ENCODE measurements around the gene GALNT16. TPM values are rescaled to one million over a fixed set of nuclear protein-coding genes. Genes with fewer than 3 reads are reported as not detected.
"Not testable (repeated sequence)": the region's sequence is repeated elsewhere in the genome, so short reads cannot be mapped to it uniquely, and the experiment has no call there.

The GALNT16 gene
- polyA plus RNA-seq, 1 donor, result 24.1 TPM

- DNase-seq (ENCODE audit: low read depth), result no peak
Measured at GRCh38 chr14:69363055-69363454, 103.1 kb downstream of the GALNT16 start.

GRCh38 chr14:69363964-69364363 lies 104.0 kb downstream of the GALNT16 start:
- DNase-seq (ENCODE audit: low read depth), result no peak

- DNase-seq (ENCODE audit: low read depth), result no peak
Measured at GRCh38 chr14:69364378-69364777, 104.4 kb downstream of the GALNT16 start.

GRCh38 chr14:69366069-69366468 lies 106.1 kb downstream of the GALNT16 start:
- DNase-seq (ENCODE audit: low read depth), result no peak

GRCh38 chr14:69366761-69367160 lies 106.8 kb downstream of the GALNT16 start:
- no peak for DNase-seq (ENCODE audit: low read depth)

- no peak for DNase-seq (ENCODE audit: low read depth)
Measured at GRCh38 chr14:69368381-69368780, 108.4 kb downstream of the GALNT16 start.

- no peak for DNase-seq (ENCODE audit: low read depth)
Measured at GRCh38 chr14:69370061-69370460, 110.1 kb downstream of the GALNT16 start.

- no peak for DNase-seq (ENCODE audit: low read depth)
Measured at GRCh38 chr14:69372146-69372545, 112.2 kb downstream of the GALNT16 start.

GRCh38 chr14:69373104-69373503 lies 113.1 kb downstream of the GALNT16 start:
- no peak for DNase-seq (ENCODE audit: low read depth)

GRCh38 chr14:69374235-69374634 lies 114.3 kb downstream of the GALNT16 start:
- DNase-seq (ENCODE audit: low read depth), result no peak

- DNase-seq (ENCODE audit: low read depth), result no peak
Measured at GRCh38 chr14:69375182-69375581, 115.2 kb downstream of the GALNT16 start.

- DNase-seq (ENCODE audit: low read depth), result no peak
Measured at GRCh38 chr14:69375722-69376121, 115.8 kb downstream of the GALNT16 start.

- no peak for DNase-seq (ENCODE audit: low read depth)
Measured at GRCh38 chr14:69376439-69376838, 116.5 kb downstream of the GALNT16 start.

GRCh38 chr14:69378274-69378673 lies 118.3 kb downstream of the GALNT16 start:
- no peak for DNase-seq (ENCODE audit: low read depth)

GRCh38 chr14:69387311-69387710 lies 127.4 kb downstream of the GALNT16 start:
- DNase-seq (ENCODE audit: low read depth), result no peak

GRCh38 chr14:69391400-69391799 lies 131.4 kb downstream of the GALNT16 start:
- not testable (repeated sequence) for DNase-seq (ENCODE audit: low read depth)

GRCh38 chr14:69392481-69392880 lies 132.5 kb downstream of the GALNT16 start:
- DNase-seq (ENCODE audit: low read depth), result no peak

GRCh38 chr14:69395929-69396328 lies 136.0 kb downstream of the GALNT16 start:
- no peak for DNase-seq (ENCODE audit: low read depth)

- DNase-seq (ENCODE audit: low read depth), result peak; percentile 96
Measured at GRCh38 chr14:69398053-69398817, 138.3 kb downstream of the GALNT16 start, which contains the start of the genes ERH and SLC39A9. TSS of gene ERH (minus strand) at chr14:69398299. CDS start at chr14:69398233, 66 bp downstream. TSS of gene SLC39A9 (plus strand) at chr14:69398692. CDS start at chr14:69399370, 678 bp downstream.

- DNase-seq (ENCODE audit: low read depth), result no peak
Measured at GRCh38 chr14:69398818-69399210, 138.9 kb downstream of the GALNT16 start.

GRCh38 chr14:69399750-69400149 lies 139.8 kb downstream of the GALNT16 start:
- no peak for DNase-seq (ENCODE audit: low read depth)

GRCh38 chr14:69400154-69400553 lies 140.2 kb downstream of the GALNT16 start:
- no peak for DNase-seq (ENCODE audit: low read depth)

- no peak for DNase-seq (ENCODE audit: low read depth)
Measured at GRCh38 chr14:69401841-69402240, 141.9 kb downstream of the GALNT16 start.

GRCh38 chr14:69404478-69404877 lies 144.5 kb downstream of the GALNT16 start:
- DNase-seq (ENCODE audit: low read depth), result no peak
